Ecto neural progenitor cell (in vitro differentiated cells): ENCODE results near the gene RFX4.
"Not testable (repeated sequence)": the region's sequence is repeated elsewhere in the genome, so short reads cannot be mapped to it uniquely, and the experiment has no call there.

ENCODE experiments used
- DNase-seq: peaks from one replicate; pipeline ENCODE4 v3.0.0-alpha.2; 2018; ENCODE audit warnings: low spot score

Gene RFX4

GRCh38 chr12:106692033-106692432 lies 109.2 kb downstream of the RFX4 start:
- DNase-seq: not testable (repeated sequence)

- no peak for DNase-seq
These were observed 110.4 kb downstream of the RFX4 start for GRCh38 chr12:106692896-106693820.

GRCh38 chr12:106696071-106696470 lies 113.3 kb downstream of the RFX4 start:
- DNase-seq: no peak

GRCh38 chr12:106696681-106697417 lies 114.0 kb downstream of the RFX4 start:
- DNase-seq: no peak

- DNase-seq: no peak
These were observed 121.3 kb downstream of the RFX4 start for GRCh38 chr12:106704081-106704480.

- no peak for DNase-seq
These were observed 123.2 kb downstream of the RFX4 start for GRCh38 chr12:106705971-106706370.

GRCh38 chr12:106709068-106709511 lies 126.3 kb downstream of the RFX4 start:
- no peak for DNase-seq

GRCh38 chr12:106710143-106710893 lies 127.5 kb downstream of the RFX4 start:
- no peak for DNase-seq

- DNase-seq: no peak
These were observed 128.5 kb downstream of the RFX4 start for GRCh38 chr12:106711316-106711715.

GRCh38 chr12:106712768-106713167 lies 130.0 kb downstream of the RFX4 start:
- no peak for DNase-seq

- no peak for DNase-seq
These were observed 132.1 kb downstream of the RFX4 start for GRCh38 chr12:106714926-106715325.

GRCh38 chr12:106715582-106715981 lies 132.8 kb downstream of the RFX4 start:
- no peak for DNase-seq

GRCh38 chr12:106717673-106718072 lies 134.9 kb downstream of the RFX4 start:
- no peak for DNase-seq

- no peak for DNase-seq
These were observed 137.1 kb downstream of the RFX4 start for GRCh38 chr12:106719879-106720278.

GRCh38 chr12:106720696-106721095 lies 137.9 kb downstream of the RFX4 start:
- DNase-seq: no peak

GRCh38 chr12:106721915-106722314 lies 139.1 kb downstream of the RFX4 start:
- DNase-seq: no peak

- no peak for DNase-seq
These were observed 140.0 kb downstream of the RFX4 start for GRCh38 chr12:106722837-106723236.

GRCh38 chr12:106723416-106723815 lies 140.6 kb downstream of the RFX4 start:
- DNase-seq: no peak

GRCh38 chr12:106724116-106724515 lies 141.3 kb downstream of the RFX4 start:
- no peak for DNase-seq

GRCh38 chr12:106724934-106725333 lies 142.1 kb downstream of the RFX4 start:
- no peak for DNase-seq

GRCh38 chr12:106726603-106727202 lies 143.9 kb downstream of the RFX4 start:
- not testable (repeated sequence) for DNase-seq

GRCh38 chr12:106729611-106730010 lies 146.8 kb downstream of the RFX4 start:
- no peak for DNase-seq
